ENCODE results near the gene NBAS. TPM values are rescaled to one million over a fixed set of nuclear protein-coding genes. Genes with fewer than 3 reads are reported as not detected.

Gene NBAS
- total and polyA plus RNA-seq, 9 of the 15 experiments (the other 6 are each of a cell fraction or from before 2014, with no cell fraction given): 15.3 to 94.4 (median 69.9) TPM

DNA sequence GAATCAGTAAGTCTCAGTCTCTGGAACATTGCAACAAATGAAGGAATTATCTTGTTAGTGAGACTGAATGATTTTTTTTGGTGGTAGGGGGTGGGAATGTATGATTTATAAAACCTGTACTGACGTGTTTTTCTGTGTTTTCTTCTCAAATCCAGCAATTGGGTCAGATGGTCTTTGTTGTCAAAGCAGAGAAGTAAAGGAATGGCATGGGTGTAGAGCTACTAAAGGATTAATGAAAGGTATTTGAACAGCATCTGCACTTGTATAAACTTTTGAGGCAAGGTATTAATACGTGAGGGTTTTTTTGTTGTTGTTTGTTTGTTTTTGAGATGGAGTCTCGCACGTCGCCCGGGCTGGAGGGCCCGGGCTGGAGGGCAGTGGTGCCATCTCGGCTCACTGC lies 41.3 kb upstream of the NBAS start (continued):
- no peak for TF ChIP-seq PHF8 (IDR thresholded peaks at IDR 0.05; ENCODE audit: borderline replicate concordance, low read length)

DNA sequence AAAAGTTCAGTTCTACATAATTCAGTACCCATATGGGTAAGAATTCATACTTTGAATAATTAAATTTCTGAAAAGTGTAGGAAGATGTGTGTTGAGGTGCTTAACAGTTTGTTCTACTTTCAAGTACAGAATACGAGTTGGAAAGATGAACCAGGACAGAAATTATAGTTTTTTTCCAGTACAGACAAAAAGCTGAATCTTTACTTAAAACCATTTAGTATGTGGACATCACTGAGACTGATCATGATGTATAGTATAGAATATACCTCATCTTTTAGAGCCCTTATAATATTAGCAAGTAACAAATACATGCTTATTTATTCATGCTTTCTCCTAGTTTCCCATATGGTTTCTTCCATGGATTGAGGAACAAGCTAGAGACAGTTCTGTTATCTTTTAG lies 40.5 kb upstream of the NBAS start:
- CTCF ChIA-PET (ENCODE audit: low intra/inter-chr PET ratio): no interaction called here
- H3K9me1 ChIP-seq (ENCODE audit: control insufficient read depth, insufficient read depth, low read length): no peaks in the 10 kb centered on the region
- ATAC-seq: no peak
- FAIRE-seq: no peak
- peaks cover 98% of the 10 kb centered on the region for H3K36me3 ChIP-seq (ENCODE audit: control insufficient read depth, insufficient read depth, low read length)
- intact Hi-C loops (cut with micrococcal nuclease): no loop called here
- no TSS peak for BruUV-seq (replicated peaks)
- POLR2A ChIA-PET: interaction anchor here (1.0 to 1.4 kb wide), 2 partner anchors 9 to 32 kb away, joined by 3 to 5 read pairs; no protein-coding TSS in a partner anchor
- no peak overlapping the region for H3K9ac ChIP-seq (ENCODE audit: insufficient read depth in 1 of 2, low read depth in 2 of 2, low read length in 2 of 2)
- TF ChIP-seq TCF15 (CRISPR knock-in tag; IDR thresholded peaks at IDR 0.05): no peak
- TF ChIP-seq CHD4 (IDR thresholded peaks at IDR 0.05; ENCODE audit: insufficient read depth, insufficient replicate concordance, low read depth, low read length, poor library complexity, severe bottlenecking): no peak
- no peak for TF ChIP-seq MTA2 (IDR thresholded peaks at IDR 0.05; ENCODE audit: low read depth)
- TF ChIP-seq, protein P1, sequence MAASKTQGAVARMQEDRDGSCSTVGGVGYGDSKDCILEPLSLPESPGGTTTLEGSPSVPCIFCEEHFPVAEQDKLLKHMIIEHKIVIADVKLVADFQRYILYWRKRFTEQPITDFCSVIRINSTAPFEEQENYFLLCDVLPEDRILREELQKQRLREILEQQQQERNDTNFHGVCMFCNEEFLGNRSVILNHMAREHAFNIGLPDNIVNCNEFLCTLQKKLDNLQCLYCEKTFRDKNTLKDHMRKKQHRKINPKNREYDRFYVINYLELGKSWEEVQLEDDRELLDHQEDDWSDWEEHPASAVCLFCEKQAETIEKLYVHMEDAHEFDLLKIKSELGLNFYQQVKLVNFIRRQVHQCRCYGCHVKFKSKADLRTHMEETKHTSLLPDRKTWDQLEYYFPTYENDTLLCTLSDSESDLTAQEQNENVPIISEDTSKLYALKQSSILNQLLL (CRISPR knock-in tag; IDR thresholded peaks at IDR 0.05; ENCODE audit: borderline replicate concordance): no peak
- TF ChIP-seq SAFB2 (IDR thresholded peaks at IDR 0.05; ENCODE audit: borderline replicate concordance, low read depth, low read length, severe bottlenecking): no peak
- TF ChIP-seq, protein P2, sequence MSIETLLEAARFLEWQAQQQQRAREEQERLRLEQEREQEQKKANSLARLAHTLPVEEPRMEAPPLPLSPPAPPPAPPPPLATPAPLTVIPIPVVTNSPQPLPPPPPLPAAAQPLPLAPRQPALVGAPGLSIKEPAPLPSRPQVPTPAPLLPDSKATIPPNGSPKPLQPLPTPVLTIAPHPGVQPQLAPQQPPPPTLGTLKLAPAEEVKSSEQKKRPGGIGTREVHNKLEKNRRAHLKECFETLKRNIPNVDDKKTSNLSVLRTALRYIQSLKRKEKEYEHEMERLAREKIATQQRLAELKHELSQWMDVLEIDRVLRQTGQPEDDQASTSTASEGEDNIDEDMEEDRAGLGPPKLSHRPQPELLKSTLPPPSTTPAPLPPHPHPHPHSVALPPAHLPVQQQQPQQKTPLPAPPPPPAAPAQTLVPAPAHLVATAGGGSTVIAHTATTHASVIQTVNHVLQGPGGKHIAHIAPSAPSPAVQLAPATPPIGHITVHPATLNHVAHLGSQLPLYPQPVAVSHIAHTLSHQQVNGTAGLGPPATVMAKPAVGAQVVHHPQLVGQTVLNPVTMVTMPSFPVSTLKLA (conservative IDR thresholded peaks at IDR 0.05): no peak
- TF ChIP-seq ZNF444 (CRISPR knock-in tag; IDR thresholded peaks at IDR 0.05): no peak
- TF ChIP-seq ZNF551 (CRISPR knock-in tag; IDR thresholded peaks at IDR 0.05): no peak
- TF ChIP-seq HNRNPUL1 (IDR thresholded peaks at IDR 0.05; ENCODE audit: low read length): no peak
- TF ChIP-seq SNRNP70 (optimal IDR thresholded peaks at IDR 0.05; ENCODE audit: low read depth, low read length): no peak
- TF ChIP-seq, protein P3, sequence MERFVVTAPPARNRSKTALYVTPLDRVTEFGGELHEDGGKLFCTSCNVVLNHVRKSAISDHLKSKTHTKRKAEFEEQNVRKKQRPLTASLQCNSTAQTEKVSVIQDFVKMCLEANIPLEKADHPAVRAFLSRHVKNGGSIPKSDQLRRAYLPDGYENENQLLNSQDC (CRISPR knock-in tag; IDR thresholded peaks at IDR 0.05): no peak
- TF ChIP-seq, protein P4, sequence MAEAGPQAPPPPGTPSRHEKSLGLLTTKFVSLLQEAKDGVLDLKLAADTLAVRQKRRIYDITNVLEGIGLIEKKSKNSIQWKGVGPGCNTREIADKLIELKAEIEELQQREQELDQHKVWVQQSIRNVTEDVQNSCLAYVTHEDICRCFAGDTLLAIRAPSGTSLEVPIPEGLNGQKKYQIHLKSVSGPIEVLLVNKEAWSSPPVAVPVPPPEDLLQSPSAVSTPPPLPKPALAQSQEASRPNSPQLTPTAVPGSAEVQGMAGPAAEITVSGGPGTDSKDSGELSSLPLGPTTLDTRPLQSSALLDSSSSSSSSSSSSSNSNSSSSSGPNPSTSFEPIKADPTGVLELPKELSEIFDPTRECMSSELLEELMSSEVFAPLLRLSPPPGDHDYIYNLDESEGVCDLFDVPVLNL (CRISPR knock-in tag; IDR thresholded peaks at IDR 0.05; ENCODE audit: low read depth): no peak
- in situ Hi-C loops (cut with MboI): no loop called here
- no peaks in the 10 kb centered on the region for H4K20me1 ChIP-seq (replicated peaks; ENCODE audit: control insufficient read depth, insufficient read depth, low read length)
- no peak overlapping the region for H3K4me3 ChIP-seq
- H3K27me3 ChIP-seq (ENCODE audit: control insufficient read depth in 2 of 2, insufficient read depth in 2 of 2, low read length in 2 of 2): no peaks in the 10 kb centered on the region
- H3K79me2 ChIP-seq (ENCODE audit: control insufficient read depth, insufficient read depth, low read length): 0 out of 3 replicates have a peak, but pooled peaks cover 9% of the 10 kb centered on the region
- no peak overlapping the region for H2AFZ ChIP-seq (ENCODE audit: low read depth, low read length)
- H3K27ac ChIP-seq (ENCODE audit: extremely low read depth, low read depth, low read length): no peak overlapping the region
- no peak overlapping the region for H3K4me2 ChIP-seq (ENCODE audit: insufficient read depth, low read length)
- WGBS (ENCODE audit: insufficient coverage, low coverage, missing lambda C conversion rate): 94% methylated on average over 1 of the region's 1 CpG
- H3K4me1 ChIP-seq (replicated peaks in 1 of 2; ENCODE audit: control insufficient read depth in 2 of 2, insufficient read depth in 2 of 2, low read length in 2 of 2): no peaks in the 10 kb centered on the region
- DNase-seq (ENCODE audit: extremely low read depth in 1 of 4, low spot score in 3 of 4): no peak
- H3K9me3 ChIP-seq (replicated peaks; ENCODE audit: control insufficient read depth, insufficient read depth, low read depth, low read length): no peaks in the 10 kb centered on the region

All from K562 (cell line).